ENCODE measurements around the gene SLC6A9. TPM values are rescaled to one million over a fixed set of nuclear protein-coding genes. Genes with fewer than 3 reads are reported as not detected.

The SLC6A9 gene
- total and polyA plus RNA-seq, 10 donors: 0.26 to 6.1 (median 2.3) TPM

- no peak for DNase-seq
- H3K36me3 ChIP-seq: no peaks in the 10 kb centered on the region
- no peak overlapping the region for H3K4me3 ChIP-seq
- peaks cover 0 to 10% (median 0%) of the 10 kb centered on the region in 7 donors for H3K27me3 ChIP-seq (replicated peaks in 1 of 7)
- intact Hi-C loops (cut with DNase I; ENCODE audit: low total_unique reads): no loop called here
- TF ChIP-seq POLR2AphosphoS5 (IDR thresholded peaks at IDR 0.05) (peak in 1 of 3 donors; percentile 26), POLR2A (IDR thresholded peaks at IDR 0.05) (no peak)
- H3K27ac ChIP-seq: peak overlapping the region in 5 of 8 donors; percentile 1 to 64 (median 39)
- peaks cover 0 to 33% (median 24%) of the 10 kb centered on the region in 6 donors for H3K4me1 ChIP-seq
- no peaks in the 10 kb centered on the region for H3K9me3 ChIP-seq
- WGBS, 5 donors: 51 to 67% (median 58%) methylated on average over 7 to 8 of the region's 8 CpGs
Measured at GRCh38 chr1:44035726-44036408, 4.6 kb upstream of the SLC6A9 start.

DNA sequence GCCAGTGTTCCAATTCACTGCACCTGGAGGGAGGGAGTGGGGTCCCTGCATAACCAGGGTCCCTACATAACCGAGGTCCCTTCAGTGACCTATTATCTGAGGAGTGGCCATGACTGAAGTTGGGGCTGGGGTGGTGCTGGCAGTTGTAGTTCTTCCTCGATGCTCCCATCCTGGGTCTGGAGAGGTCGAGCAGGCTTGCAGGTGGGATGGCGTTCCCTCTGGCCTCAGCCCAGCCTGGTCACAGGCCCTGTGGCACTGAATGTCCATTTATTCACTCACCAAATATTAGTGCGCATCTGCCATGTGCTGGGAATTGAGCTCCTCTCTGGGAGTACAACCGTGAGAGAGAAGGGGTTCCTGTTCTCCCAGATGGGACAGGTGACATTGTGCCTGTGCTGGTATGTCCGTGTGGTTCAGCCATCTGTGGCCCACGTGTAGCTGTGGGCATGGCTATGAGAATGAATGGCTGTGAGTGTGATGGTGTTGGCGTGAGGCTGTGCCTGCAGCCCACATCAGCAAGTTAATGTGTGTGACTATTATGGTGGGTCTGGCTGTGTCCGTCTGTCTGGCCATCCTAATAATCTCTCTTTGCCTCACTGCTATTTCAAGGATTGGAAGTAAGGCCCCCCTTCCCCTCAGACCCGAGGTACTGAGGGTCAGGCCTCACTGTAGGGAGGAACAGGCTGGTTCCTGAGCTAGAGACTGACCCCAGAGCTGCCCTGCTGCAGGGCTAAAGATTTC, 3.9 kb upstream of the SLC6A9 start:
- peaks cover 0 to 15% (median 0%) of the 10 kb centered on the region in 7 donors for H3K27me3 ChIP-seq (replicated peaks in 1 of 7)
- intact Hi-C loops (cut with DNase I; ENCODE audit: low total_unique reads): no loop called here
- H3K27ac ChIP-seq: peak overlapping the region in 4 of 8 donors; percentile 23 to 64 (median 51)
- no peak overlapping the region for H3K4me3 ChIP-seq
- H3K9me3 ChIP-seq: no peaks in the 10 kb centered on the region
- 75 to 83% (median 83%) methylated on average over 9 to 11 of the region's 11 CpGs for WGBS, 5 donors
- H3K4me1 ChIP-seq: peaks cover 0 to 39% (median 27%) of the 10 kb centered on the region in 6 donors
- no peak for DNase-seq
- H3K36me3 ChIP-seq: no peaks in the 10 kb centered on the region
- TF ChIP-seq, protein P1, sequence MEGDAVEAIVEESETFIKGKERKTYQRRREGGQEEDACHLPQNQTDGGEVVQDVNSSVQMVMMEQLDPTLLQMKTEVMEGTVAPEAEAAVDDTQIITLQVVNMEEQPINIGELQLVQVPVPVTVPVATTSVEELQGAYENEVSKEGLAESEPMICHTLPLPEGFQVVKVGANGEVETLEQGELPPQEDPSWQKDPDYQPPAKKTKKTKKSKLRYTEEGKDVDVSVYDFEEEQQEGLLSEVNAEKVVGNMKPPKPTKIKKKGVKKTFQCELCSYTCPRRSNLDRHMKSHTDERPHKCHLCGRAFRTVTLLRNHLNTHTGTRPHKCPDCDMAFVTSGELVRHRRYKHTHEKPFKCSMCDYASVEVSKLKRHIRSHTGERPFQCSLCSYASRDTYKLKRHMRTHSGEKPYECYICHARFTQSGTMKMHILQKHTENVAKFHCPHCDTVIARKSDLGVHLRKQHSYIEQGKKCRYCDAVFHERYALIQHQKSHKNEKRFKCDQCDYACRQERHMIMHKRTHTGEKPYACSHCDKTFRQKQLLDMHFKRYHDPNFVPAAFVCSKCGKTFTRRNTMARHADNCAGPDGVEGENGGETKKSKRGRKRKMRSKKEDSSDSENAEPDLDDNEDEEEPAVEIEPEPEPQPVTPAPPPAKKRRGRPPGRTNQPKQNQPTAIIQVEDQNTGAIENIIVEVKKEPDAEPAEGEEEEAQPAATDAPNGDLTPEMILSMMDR (IDR thresholded peaks at IDR 0.05 in 8 of 11, conservative IDR thresholded peaks at IDR 0.05 in 3 of 11): no peak
- TF ChIP-seq POLR2A (IDR thresholded peaks at IDR 0.05) (no peak), POLR2AphosphoS5 (IDR thresholded peaks at IDR 0.05) (no peak)

DNA sequence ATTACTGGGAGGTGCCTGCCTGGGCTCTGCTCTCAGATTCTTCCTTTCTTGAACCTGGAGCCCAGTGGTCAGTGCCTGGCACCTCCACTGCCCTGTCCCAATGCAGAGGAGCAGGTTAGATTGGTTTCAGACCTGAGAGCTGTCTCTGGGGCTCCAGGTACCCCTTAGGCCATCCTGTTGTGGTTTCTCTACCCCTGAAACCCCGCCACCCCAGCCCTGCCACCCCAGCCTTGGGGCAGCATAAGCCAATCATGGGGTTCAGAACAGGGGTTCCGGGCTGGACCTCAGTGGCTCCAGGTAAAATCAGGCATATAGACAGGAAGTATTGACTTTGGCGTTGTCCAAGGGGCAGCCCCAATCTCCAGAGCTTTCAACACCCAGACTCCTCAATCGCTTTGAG, 3.2 kb upstream of the SLC6A9 start:
- Histone ChIP-seq H3K27ac (peak overlapping the region in 1 of 8 donors; percentile 64), H3K27me3 (replicated peaks in 1 of 7) (peaks cover 0 to 15% (median 0%) of the 10 kb centered on the region in 7 donors), H3K4me3 (no peak overlapping the region), H3K4me1 (peaks cover 2 to 43% (median 30%) of the 10 kb centered on the region in 6 donors), H3K9me3 (no peaks in the 10 kb centered on the region), H3K36me3 (no peaks in the 10 kb centered on the region)
- no peak for TF ChIP-seq POLR2AphosphoS5 (IDR thresholded peaks at IDR 0.05)
- no peak for TF ChIP-seq POLR2A (IDR thresholded peaks at IDR 0.05)
- intact Hi-C loops (cut with DNase I; ENCODE audit: low total_unique reads): no loop called here
- WGBS, 5 donors: 92 to 95% (median 94%) methylated on average over 3 to 4 of the region's 4 CpGs
- DNase-seq: no peak

DNA sequence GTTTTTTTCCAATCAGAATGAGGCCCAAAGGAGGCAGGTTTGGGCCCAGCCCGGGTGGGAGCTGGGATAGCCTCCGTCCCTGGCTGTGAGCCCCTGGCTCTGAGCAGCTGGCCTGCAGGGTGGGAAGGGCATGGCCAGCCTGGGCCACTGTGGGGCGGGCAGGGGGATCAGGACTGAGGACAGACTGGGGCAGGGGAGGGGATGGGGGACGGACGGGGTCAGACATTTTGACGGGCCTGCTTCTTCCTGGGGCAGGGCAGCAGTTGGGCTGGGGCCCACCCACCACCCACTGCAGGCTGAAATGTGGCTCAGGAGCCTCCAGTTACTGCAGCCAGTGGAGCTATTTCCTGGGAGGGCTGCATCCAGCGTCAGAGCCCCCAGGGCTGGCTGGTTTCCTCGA, 2.5 kb upstream of the SLC6A9 start:
- Histone ChIP-seq H3K27me3 (replicated peaks in 1 of 7) (peaks cover 0 to 15% (median 0%) of the 10 kb centered on the region in 7 donors), H3K36me3 (no peaks in the 10 kb centered on the region), H3K9me3 (no peaks in the 10 kb centered on the region), H3K4me1 (peaks cover 5 to 50% (median 36%) of the 10 kb centered on the region in 6 donors), H3K27ac (no peak overlapping the region), H3K4me3 (no peak overlapping the region)
- intact Hi-C loops (cut with DNase I; ENCODE audit: low total_unique reads): no loop called here
- DNase-seq: no peak
- 70 to 95% (median 84%) methylated on average over 6 to 8 of the region's 8 CpGs for WGBS, 5 donors
- TF ChIP-seq, protein P1 (IDR thresholded peaks at IDR 0.05 in 8 of 11, conservative IDR thresholded peaks at IDR 0.05 in 3 of 11): no peak
- TF ChIP-seq POLR2A (IDR thresholded peaks at IDR 0.05) (no peak), POLR2AphosphoS5 (IDR thresholded peaks at IDR 0.05) (no peak)

All from spleen (tissue), 11 donors.